Activated CD8-positive, alpha-beta memory T cell treated with anti-CD3 and anti-CD28 coated beads, Interleukin-2, amount 50 U/mL, for 48 hours (primary cell): ENCODE measurements around the gene ENKUR.

Source experiments
- DNase-seq: peaks from one replicate; pipeline ENCODE4 v3.0.0-alpha.2; 2020

ENKUR gene

GRCh38 chr10:24938525-24938924, 77.4 kb downstream of the ENKUR start:
- DNase-seq: no peak

- DNase-seq: no peak
Measured at GRCh38 chr10:24938076-24938475, 77.9 kb downstream of the ENKUR start.

DNA sequence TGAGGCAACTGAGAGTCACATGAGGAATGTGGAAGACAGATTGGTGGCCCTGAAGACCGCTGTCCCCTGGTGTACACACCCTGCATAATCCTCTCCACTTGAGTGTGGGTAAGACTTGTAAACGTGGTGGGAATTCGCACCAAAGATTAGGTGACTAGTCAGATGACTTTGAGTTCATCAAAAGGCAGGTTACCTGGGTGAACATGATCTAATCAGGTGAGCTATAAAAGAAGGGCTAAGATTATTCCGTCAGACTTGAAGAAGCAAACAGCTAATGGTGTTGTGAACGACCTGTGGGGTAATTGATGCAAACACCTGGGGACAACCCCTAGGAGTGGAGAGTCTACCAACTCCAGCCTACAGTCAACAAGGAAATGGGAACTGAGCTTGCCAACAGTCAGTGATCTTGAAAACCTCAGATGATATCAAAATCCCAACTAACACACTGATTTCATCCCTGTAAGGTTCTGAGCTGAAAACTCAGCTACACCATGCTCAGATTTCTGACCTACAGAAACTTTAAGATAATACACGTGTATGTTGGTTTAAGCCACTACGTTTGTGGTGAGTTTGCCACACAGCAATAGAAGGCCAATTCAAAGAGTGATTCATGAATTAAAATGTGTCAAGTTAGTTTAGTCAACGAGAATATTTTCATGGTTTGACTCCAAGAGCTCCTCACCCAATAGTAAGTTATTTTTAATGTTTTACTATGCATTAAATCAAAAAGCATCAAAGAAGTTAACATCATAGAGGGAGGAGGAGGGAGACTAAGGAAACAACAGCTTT, 80.3 kb downstream of the ENKUR start:
- no peak for DNase-seq
